GM21360 (cell line): ENCODE measurements around the gene SLC25A44.
"Not testable (repeated sequence)": the region's sequence is repeated elsewhere in the genome, so short reads cannot be mapped to it uniquely, and the experiment has no call there.

Experiments used
- ATAC-seq: cut with Tn5 transposase; IDR thresholded peaks from one replicate; pipeline ENCODE4 v1.9.1; 2021; ENCODE audit warnings: mild to moderate bottlenecking, moderate library complexity; ENCODE audit not compliant: unreplicated experiment

The SLC25A44 gene

GRCh38 chr1:156203331-156203730 lies 9.4 kb downstream of the SLC25A44 start:
- ATAC-seq = no peak

GRCh38 chr1:156204686-156205085 lies 10.8 kb downstream of the SLC25A44 start:
- no peak for ATAC-seq

DNA sequence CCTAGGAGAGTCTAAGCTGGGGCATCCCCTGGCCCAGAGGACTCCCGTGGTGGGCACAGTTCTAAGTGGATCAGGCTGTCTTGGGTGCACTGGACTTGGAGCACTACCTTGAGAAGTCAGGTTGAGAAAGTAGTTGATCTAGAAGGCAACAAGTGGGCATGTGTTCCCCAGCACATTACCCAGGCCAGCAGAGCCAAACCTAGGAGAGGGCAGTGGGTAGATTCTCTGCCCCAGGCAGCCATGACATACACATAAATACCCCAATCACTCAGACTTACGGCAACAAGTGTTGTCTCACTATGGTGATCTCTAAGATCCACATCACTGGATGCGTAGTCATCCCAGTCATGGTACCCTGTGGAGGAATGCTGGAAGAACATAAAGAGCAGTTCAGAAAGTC lies 17.3 kb downstream of the SLC25A44 start:
- no peak for ATAC-seq

DNA sequence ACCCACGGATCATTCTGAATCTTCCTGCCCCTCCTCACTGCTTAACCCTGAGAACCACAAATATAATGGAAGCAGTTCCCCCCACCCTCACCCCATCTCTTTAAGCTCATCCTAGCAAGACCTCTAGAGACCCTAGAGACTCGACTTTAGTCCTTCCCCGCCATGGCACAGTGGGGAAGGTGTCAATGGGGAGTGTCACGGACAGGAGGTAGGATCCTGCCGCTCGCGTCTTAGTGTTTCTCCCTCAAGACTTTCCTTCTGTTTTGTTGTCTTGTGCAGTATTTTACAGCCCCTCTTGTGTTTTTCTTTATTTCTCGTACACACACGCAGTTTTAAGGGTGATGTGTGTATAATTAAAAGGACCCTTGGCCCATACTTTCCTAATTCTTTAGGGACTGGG lies 18.2 kb downstream of the SLC25A44 start:
- no peak for ATAC-seq

DNA sequence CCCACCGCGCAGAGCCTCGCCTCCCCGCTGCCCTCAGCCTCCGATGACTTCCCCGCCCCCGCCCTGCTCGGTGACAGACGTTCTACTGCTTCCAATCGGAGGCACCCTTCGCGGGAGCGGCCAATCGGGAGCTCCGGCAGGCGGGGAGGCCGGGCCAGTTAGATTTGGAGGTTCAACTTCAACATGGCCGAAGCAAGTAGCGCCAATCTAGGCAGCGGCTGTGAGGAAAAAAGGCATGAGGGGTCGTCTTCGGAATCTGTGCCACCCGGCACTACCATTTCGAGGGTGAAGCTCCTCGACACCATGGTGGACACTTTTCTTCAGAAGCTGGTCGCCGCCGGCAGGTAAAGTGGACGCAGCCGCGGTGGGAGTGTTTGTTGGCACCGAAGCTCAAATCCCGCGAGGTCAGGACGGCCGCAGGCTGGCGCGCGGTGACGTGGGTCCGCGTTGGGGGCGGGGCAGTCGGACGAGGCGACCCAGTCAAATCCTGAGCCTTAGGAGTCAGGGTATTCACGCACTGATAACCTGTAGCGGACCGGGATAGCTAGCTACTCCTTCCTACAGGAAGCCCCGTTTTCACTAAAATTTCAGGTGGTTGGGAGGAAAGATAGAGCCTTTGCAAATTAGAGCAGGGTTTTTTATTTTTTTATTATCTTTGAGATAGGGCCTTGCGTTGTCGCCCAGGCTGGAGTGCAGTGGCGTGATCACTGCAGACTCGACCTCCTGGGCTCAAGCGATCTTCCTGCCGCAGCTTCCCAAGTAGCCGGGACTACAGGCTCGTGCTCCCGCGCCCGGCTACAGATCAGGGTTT lies 19.1 kb downstream of the SLC25A44 start, which contains the start of gene PMF1:
TSS of gene PMF1 (plus strand) at position 175 of the 811 bp plus-strand sequence. CDS start at position 184, 9 bp downstream.
- peak; percentile 84 for ATAC-seq

DNA sequence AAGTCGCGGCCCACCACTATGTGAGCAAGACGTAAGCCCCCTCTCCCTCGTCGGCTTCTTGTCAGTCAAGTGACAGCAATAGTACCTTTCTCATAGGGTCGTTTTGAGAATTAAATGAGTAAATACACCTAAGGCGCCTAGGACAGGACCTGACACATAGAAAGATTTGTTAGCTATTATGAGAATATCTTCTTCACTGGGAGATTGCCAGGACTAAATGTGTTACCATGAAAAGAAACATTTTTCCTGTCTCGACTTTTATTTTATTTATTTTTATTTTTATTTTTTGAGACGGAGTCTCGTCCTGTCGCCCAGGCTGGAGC lies 19.7 kb downstream of the SLC25A44 start:
- ATAC-seq = no peak

DNA sequence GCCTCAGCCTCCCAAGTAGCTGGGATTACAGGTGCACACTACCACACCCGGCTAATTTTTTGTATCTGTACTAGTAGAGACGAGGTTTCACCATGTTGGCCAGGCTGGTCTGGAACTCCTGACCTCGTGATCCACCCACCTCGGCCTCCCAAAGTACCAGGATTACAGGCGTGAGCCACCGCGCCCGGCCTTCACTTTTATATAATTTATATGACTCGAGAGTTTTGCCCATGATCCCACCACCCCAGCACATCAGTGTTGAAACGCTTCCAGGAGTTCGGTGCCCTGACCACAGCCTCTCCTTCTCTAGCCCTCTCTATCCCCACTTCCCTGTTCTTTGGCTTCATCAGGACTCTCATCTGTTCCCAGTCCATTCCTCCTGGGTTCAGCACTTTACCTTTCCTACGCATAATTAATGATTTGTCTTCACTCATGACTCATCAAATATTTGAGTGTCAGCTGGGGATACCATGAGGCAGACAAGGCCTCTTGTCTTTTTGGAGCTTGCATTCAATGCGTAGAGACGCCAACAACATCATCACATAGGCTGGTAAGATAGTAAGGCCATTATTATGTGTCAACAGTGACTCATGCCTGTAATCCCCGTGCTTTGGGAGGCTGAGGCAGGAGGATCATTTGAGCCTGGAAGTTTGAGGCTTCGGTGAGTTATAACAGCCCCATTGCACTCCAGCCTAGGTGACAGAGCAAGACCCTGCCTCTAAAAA lies 20.3 kb downstream of the SLC25A44 start:
- ATAC-seq = no peak

DNA sequence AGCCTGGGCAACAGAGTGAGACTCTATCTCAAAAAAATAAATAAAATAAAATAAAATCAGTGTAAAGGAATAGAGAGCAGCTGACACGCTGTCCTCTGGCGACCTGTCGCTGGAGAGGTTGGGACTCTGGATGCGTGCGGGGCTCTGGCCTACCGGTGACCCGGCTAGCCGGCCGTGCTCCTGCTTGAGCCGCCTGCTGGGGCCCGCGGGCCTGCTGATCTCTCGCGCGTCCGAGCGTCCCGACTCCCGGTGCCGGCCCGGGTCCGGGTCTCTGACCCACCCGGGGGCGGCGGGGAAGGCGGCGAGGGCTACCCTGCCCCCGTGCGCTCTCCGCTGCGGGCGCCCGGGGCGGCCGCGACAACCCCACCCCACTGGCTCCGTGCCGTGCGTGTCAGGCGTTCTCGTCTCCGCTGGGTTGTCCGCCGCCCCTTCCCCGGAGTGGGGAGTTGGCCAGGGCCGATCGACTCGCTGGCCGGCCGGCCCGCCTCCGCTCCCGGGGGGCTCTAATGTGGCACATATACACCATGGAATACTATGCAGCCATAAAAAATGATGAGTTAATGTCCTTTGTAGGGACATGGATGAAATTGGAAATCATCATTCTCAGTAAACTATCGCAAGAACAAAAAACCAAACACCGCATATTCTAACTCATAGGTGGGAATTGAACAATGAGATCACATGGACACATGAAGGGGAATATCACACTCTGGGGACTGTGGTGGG lies 22.6 kb downstream of the SLC25A44 start:
- ATAC-seq = not testable (repeated sequence)

DNA sequence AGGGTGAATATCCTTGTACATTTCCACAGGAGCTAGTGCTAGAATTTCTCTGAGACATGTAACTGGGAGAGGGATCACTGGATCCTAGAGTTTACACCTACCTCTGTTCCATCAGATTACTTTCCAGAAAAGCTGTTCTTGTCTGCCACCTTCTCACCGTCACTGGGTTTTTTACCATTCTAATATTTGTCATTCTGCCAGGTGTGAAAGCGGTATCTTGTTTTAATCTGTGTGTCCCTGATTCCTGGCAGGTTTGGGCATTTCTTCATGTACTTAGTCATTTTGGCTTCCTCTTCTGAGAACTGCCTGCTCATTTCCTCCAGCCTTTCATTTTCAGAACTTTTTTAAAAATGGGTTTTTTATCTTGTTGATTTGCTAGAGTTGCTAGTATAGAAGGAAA lies 24.0 kb downstream of the SLC25A44 start:
- no peak for ATAC-seq

DNA sequence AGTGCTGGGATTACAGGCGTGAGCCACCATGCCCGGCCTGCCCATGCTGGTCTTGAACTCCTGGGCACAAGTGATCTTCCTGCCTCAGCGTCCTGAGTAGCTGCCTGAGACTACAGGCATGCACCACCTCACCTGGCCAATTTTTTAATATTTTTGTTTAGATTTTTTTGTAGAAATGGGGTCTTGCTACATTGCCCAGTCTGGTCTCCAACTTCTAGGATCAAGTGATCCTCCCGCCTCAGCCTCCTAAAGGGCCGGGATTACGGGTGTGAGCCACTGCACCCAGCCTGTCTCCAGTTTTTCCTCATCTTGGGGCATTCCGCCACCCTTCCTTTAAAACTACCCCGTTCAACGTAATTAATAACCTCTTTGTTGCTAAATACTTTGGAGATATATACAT lies 26.3 kb downstream of the SLC25A44 start:
- no peak for ATAC-seq

DNA sequence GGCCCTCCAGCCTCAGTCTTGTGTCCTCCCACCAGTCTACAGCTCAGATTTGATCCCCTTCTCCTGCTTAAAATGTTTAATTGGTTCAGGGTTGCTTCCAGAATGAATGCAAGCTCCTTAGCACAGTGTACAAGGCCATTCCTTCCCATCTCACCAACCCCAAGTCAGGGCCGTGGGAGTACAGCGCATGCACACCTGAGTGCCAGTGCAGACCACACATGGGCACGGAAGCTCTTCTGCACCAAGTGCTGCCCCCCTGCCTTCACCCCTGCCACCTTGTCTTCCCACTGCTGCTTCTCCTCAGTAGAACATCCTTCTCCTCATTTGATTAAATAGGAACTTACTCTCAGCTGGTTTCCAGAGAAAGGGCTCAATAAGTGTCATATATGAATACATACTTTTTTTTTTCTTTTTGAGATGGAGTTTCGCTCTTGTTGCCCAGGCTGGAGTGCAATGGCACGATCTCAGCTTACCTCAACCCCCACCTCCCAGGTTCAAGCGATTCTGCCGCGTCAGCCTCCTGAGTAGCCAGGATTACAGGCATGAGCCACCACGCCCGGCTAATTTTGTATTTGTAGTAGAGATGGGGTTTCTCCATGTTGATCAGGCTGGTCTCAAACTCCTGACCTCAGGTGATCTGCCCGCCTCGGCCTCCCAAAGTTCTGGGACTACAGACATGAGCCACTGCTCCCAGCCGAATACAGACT lies 28.2 kb downstream of the SLC25A44 start:
- no peak for ATAC-seq

- no peak for ATAC-seq
These were observed 31.7 kb downstream of the SLC25A44 start for GRCh38 chr1:156225677-156226014.

DNA sequence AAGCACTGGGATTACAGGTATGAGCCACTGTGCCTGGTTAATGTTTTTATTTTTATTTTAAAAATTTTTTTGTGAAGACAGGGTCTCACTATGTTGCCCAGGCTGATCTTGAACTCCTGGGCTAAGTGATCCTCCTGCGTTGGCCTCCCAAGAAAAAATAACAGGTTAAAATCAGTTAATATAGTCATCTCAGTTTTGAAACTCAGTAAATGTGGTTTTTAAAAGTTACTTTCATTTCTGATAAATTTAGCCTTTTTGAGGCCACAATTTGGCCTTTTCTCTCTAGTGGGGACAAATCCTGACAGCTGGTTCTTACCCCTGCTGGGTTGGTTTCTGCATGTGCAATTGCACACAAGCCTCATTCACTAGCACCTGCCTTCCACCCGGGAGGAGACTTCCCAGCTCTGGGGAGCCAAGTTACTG lies 32.2 kb downstream of the SLC25A44 start:
- peak; percentile 72 for ATAC-seq

- no peak for ATAC-seq
These were observed 32.9 kb downstream of the SLC25A44 start for GRCh38 chr1:156226782-156227181.

DNA sequence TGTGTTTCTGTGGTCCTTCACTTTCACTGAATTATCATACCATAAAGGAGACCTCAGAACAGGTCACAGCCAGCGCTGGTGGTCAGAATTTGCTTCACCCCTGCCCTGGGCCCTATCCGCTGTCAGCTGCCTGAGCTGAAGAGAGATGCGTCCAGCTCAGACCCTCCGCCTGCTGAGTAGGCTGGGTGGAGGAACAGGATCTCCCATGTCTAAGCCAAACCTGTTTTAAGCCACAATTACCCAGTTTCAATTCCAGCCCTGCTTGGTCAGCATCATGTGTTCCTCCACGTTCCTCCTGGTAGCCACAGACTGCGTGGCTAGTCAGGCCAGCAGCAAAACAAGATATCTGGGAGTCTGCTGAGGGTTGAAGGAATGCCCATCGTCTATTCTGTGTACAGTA lies 34.6 kb downstream of the SLC25A44 start:
- ATAC-seq = no peak

- no peak for ATAC-seq
These were observed 36.0 kb downstream of the SLC25A44 start for GRCh38 chr1:156229809-156230472.

- no peak for ATAC-seq
These were observed 36.6 kb downstream of the SLC25A44 start for GRCh38 chr1:156230473-156230837.

GRCh38 chr1:156232201-156232894 lies 38.4 kb downstream of the SLC25A44 start:
- ATAC-seq = no peak

- no peak for ATAC-seq
These were observed 39.7 kb downstream of the SLC25A44 start for GRCh38 chr1:156233426-156234127.
